DLD1 (cell line): ENCODE results near the gene ANXA6.
"Not testable (repeated sequence)": the region's sequence is repeated elsewhere in the genome, so short reads cannot be mapped to it uniquely, and the experiment has no call there.

Experiments
- in situ Hi-C: cut with HindIII; loops from 2 replicates; pipeline ENCODE4 v1.10.0; 2017; ENCODE audit warnings: low sequenced_read_pairs

ANXA6 gene

DNA sequence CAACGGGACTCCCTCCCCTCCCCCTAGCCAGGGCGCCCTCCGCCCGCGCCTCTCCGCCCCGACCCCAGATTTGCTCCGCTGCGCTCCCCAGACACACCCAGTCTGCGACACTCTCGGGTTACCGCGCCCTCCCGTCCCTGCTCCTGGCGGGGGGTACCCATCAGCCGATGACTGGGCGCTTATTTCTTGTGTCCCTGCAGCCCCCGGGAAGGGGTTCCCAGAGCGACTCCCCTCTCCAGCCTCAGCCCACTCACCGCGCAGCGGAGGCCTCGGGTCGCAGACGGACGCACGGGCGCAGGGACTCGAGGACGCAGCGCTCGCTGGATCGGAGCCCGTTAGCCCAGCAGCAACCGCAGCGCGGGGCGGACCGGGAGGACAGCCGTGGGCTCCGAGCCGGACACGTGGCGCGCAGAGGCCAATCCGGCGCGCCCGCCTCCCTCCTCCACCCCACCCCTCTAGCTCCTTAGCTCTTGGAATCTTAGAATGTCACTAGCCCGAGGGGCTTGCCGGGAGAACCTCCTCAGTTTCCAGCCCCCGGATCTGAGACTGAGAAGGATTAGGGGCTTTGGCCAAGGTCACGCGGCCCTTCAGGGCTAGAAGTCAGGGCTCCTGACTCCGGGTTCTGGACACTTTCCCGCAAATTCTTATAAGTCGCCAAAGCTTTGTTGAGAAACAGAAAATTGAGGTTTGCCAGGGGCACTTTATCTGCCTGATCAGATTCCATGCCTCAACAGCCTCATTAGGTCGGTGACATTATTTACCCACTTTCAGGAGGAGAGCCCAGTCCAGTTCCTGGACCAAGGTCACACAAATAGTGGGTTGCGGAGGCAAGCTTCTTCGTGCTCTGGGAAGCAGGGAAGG, at the start of gene ANXA6:
TSS of gene ANXA6 (minus strand) at position 354 of the 861 bp plus-strand sequence. CDS start 9,878 bp downstream, outside the sequence.
- in situ Hi-C loops, result no loop called here

DNA sequence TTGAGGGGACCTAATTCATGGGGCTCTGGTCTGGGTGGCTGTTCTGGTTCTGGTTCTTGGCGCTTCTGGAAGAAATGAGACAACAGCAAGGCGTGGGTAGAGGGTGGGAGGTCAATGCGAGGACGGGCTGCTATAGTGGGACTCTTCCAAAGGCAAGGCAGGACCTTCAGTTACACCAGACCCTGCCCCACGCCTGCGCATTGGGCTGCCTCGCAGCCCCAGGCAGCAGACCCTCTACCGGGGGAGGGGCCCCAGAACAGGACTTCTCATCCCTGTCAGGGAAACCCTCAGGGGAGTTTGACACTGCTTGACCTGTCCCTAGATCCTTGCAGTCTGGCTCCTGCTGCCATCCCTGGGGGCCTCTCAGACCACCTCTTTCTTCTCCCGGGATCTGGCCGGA, 47.8 kb upstream of the ANXA6 start:
- in situ Hi-C loops, result no loop called here

DNA sequence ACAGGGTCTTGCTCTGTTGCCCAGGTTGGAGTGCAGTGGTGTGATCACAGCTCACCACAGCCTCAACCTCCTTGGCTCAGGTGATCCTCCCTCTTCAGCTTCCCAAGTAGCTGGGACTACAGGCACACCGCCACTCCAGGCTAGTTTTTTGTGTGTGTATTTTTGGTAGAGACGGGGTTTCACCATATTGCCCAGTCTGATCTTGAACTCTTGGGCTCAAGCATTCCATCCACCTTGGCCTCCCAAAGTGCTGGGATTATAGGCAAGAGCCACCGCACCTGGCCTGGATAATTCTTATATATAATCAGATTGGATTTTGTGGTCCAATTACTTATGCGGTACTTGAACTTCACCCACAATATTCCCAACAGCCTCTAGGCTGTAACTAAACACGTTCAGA, 46.5 kb upstream of the ANXA6 start:
- in situ Hi-C loops, result no loop called here

DNA sequence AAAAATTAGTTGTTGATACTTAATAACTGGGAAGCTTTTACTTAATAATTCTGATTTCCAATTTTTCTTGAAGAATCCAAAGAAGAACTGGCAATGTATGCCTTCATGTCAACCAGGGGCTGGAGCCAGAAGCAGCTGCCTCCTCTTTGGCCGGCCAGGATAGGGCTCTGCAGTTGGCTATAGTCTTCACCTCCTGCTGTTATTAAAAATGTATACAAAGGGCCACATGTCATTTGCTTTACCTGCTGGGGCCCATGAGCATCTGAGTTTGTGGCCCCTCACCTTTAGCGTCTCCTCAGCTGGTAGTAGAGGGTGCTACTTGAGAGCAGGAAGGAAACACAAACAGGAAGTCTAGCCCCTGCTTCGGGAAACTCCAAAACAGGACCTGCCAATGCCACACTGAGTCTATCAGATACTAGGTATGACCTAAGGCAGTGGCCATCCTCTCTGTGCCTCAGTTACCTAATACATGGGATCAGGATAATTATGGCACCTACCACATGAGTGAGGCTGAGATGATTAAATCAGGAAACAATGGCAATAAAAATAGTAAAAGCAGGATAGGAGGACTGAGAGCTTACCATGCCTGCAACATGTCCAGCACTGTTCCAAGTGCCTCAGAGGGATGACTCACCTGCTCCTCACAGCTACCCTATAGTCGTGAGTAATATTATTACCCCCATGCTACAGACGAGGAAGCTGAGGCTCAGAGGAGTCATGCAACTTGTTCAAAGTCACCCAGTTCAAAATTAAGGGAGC, 45.0 kb upstream of the ANXA6 start:
- in situ Hi-C loops, result no loop called here

DNA sequence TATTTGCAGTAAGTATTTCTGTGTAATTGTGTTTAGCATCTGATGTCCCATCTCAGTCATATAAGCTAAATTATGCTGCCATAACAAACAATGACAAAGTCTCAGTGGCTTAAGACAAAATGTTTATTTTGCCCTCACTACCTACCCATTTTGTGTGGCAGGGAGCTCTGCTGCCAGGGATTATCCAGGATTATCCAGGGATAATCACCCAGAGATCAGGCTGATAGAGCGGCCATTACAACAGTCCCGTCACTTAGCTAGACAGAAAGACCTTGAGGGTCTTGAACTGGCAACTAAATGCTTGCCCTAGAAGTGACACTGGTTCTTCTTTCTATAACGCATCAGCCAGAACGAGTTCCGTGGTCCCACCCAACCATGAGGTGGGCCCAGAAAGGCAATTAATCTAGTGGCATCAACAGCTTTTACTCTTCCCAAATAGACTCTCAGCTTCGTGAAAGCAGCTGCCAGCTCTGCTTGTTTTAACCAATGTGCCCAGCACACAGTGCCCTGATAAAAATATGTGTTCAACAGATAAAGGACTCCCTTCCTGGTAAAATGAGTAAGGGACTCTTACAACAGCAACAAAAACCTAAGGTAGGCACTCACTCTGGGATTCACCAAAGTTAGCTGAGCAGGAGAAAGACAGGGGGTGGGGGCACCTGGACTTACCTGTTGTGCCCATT, 43.5 kb upstream of the ANXA6 start:
- in situ Hi-C loops, result no loop called here

DNA sequence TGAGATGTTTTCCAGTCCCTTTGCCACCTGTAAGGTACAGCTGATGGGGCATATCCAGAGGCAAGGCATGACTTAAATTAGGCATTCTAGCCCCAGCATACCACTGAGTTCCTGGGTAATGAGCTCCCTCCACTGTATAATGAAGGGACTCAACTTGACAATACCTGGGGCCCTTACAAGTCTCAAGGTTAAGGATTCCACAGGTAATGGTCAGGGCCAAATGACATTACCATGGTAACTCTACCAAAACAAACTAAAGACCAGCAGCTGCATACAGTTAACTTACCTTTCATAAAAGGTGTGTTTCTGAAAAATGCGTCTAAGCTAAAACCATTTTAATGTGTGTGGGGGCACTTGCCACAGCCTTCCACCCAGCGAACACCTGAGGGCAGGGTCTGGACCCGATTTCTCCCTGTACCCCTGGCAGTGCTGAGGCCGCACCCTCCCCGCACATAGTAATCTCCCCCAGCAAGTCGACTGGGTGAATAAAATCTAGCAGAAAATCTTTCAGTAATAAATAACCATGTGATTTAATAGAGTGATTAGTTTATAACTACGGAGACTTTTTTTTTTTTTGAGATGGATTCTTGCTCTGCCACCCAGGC, 42.1 kb upstream of the ANXA6 start:
- in situ Hi-C loops, result no loop called here

DNA sequence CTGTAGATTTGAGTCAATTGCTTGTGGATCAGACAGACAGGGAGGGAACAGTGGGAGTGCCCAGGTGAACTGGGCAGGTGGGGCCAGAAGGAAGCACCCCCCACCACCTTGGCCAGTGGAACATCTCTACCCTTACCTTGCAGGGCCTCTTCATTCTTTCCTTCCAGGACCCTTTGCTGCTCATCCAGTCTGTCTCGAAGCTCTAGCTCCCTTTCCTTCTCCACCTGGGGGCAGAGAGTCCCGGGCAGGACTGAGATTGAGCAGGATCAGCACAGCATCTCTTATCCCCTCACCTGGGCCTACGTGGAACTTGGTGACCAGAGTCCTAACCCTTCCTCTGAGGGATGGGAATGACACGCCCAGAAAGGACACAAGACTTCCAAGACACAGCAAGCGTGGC, 41.3 kb upstream of the ANXA6 start:
- in situ Hi-C loops, result no loop called here

DNA sequence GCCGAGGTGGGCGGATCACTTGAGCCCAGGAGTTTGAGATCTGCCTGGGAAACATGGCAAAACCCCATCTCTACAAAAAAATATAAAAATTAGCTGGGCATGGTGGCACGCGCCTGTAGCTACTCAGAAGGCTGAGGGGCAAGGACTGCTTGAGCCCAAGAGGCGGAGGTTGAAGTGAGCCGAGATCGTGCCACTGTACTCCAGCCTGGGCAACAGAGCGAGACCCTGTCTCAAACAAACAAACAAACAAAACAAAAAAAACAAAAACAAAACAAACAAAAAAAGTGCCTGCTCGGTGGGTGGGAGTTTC, 39.7 kb upstream of the ANXA6 start:
- in situ Hi-C loops, result not testable (repeated sequence)

DNA sequence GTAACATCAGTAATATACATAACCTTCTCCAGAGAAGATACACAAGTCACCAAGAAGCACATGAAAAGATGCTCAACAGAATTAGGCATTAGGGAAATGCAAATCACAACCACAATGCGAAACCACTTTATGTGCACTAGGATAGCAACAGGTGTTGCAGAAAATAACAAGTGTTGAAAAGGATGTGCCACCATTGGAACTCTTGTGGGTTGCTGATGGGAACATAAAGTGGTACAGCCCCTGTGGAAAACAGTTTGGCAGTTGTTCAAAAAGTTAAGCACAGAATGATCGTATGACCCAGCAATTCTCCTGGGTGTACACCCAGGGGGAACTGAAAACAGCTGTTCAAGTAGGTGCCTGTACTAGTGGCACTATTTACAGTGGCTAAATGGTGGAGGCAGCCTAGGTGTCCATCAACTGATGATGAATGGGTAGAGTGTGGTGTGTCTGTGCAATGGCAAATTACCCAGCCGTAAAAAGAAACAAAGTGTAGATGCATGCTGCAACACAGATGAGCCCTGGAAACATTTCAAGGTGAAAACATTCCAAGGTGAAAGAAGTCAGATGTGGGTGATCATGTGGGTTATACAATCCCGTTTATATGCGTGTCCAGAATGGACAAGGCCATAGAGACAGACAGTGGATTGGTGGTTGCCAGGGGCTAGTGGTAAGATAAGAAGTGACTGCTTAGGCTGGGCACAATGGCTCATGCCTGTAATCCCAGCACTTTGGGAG, 39.1 kb upstream of the ANXA6 start:
- in situ Hi-C loops, result no loop called here

DNA sequence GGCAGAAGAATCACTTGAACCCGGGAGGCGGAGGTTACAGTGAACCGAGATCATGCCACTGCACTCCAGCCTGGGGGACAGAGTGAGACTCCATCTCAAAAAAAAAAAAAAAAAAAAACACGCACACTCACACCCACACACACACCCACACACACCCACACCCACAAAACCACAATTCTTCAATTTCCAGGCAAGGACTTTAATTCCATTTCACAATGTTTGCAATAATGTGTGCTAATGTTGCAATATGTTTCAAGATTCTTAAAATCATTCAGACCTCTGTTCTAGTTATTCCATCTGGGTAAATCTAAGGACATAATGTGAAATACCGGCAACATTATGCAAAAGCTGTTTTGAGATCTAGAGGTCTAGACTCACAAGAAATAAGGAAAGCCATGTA, 38.0 kb upstream of the ANXA6 start:
- in situ Hi-C loops, result no loop called here

DNA sequence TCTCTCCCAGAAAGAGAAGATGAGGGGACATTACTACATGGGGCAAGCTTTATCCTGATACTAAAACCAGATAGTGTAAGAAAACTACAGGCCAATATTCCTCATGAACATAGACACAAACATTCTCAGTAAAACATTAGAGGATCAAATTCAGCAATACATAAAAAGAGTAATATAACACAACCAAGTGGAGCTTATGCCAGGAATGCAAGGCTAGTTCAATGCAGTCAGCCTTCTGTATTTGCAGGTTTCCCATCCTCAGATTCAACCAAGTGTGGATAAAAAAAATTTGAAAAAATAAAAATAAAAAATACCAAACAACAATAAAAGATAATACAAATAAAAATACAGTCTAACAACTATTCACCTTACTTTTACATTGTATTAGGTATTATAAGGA, 35.0 kb upstream of the ANXA6 start:
- in situ Hi-C loops, result no loop called here

DNA sequence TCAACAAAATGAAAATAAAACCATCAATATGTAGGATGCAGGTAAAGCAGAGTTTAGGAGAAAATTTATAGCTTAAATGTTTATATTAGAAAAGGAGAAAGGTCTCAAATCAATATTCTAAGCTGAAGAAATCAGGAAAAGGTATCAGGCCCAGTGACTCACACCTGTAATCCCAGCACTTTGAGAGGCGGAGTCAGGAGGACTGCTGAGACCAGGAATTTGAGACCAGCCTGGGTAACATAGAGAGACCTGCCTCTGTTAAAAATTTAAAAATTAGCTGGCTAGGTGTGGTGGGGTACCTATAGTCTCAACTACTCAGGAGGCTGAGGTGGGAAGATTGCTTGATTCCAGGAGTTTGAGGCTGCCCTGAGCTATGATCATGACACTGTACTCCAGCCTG, 34.1 kb upstream of the ANXA6 start:
- in situ Hi-C loops, result no loop called here

DNA sequence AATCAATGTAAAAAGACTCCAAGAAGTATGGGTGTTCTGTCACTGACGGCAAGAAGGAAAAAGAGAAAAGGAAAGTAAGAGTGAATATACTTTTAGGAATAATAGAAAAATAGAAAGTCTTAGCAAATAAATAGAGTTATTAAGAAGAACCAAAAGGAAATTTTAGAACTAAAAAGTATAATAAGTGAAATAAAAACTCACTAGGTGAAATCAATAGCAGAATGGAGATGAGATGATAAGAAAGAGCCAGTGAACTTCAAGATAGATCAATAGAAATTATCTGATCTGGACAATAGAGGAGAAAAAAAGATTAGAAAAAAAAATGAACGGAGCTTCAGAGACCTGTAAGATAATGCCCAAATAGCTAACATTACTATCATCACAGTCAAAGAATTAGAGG, 31.6 kb upstream of the ANXA6 start:
- in situ Hi-C loops, result no loop called here

DNA sequence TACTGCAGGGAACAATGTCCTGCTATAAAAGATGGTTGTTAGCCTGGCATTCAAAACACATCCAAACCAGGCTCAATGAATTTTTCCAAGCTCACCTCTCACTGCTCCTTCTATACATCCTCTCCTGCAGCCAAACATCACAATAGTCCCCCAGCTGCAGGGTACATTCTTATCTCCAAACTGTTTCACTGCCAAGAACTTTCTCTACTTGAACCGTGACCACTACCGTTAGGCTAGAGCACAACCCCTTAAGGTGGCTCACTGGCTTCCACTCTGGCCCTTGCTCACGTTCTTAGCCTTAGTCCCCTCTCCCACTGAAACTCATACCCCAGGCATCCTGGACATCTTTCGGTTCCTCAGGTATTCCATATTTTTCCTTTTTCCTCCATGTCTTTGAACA, 29.0 kb upstream of the ANXA6 start:
- in situ Hi-C loops, result no loop called here

DNA sequence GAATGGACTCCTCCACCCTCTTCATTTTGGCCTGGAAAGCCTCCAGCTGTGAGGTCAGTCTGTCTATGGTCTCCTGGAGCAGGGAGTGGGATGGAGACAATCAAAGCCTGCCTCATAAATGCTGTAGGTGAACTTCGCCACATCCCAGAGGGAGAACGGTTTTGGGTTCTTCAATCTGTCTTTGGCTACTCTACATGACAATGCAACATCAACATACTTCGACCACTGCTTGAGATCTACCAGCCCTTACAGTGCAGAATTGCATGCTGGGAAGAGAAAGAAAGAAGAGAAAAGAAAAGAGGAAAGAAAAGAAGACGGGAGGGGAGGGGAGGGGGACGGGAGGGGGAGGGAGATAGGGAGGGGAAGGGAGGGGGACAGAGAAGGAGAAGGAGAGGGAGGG, 28.5 kb upstream of the ANXA6 start:
- in situ Hi-C loops, result no loop called here

DNA sequence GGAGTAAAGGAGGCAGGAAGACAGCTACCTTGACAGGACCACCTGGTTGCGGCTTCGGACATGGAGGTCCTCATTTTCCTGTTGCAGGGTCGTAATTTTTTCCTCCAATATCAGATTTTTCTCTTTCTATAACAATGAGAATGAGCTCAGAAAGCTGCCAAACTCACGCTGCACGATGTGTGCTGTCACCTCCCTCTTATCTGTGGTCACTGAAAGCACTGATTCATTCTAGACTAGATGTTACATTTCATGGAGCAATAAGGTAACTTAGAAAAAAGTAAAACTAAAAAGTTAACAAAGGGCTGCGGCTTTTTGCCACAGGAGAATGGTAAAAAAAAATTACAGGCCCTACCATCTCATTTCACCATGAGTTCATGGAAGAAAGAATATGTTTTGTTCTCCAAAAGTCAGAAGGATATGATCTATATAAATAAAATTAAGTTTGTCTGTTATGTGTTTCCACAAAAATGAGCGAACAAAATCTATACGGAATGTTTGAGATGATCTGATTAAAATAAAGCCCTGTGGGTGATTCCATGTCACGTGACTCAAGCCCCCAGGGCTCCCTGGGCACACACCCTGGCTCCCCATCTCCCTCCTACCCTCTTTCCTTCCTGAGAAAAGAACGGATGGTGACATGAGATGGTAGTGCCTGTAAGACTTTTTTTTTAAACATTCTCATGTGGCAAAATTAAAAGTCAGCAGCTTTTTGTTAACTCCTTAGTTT, 26.9 kb upstream of the ANXA6 start:
- in situ Hi-C loops, result no loop called here

DNA sequence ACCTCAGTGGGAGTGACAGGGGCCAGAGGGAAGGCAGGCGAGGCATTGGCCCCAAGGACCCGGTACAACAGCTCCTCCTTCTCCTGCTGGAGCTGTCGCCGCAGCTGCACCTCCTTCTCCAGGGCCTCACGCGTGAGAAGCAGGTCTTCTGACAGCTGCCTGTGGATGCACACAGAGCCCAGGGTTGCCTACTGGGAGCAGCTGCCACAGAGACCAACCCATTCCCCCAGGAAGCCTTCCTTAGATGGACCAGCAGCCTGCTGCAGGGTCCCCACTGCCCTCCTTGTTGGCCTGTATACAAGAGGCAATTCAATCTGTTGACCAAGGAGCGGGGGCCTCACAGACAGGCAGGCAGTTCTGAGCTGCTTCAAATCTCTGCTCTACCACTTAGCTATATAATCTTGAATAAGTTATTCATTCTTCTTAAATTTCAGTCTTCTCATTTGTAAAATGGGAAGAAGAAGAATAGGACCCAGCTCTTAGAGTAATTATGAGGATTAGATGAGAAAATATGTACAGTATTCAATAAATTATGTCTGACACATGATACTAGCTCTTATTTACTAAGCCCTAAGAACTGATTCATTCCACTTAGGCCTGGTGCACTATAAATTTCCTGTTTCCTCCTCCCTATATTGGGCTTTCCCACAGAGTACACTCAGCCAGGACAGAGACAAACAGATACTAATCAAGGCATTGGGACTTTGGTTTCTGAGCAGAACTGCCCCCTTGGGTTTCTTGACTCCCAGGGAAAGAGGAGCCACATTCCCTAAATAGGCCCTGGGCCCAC, 26.1 kb upstream of the ANXA6 start:
- in situ Hi-C loops, result no loop called here

DNA sequence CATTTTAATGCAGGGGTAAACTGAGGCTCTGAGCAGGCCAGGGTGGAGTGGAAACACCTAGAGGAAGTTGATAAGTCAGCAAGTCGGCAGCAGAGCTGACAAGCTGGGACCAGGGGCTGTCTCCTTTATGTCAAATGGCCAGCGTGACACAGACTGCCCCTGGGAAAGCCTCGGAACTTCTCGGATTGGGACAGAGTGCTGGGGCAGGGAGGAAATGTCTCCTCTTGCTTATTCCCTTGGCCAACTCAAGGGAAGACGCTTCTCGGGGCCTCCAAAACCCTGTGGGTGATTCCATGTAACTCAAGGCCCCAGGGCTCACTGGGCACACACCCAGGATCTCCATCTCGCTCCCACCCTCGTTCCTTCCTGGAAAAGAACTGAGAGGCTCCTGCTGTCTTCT, 25.4 kb upstream of the ANXA6 start:
- in situ Hi-C loops, result no loop called here

DNA sequence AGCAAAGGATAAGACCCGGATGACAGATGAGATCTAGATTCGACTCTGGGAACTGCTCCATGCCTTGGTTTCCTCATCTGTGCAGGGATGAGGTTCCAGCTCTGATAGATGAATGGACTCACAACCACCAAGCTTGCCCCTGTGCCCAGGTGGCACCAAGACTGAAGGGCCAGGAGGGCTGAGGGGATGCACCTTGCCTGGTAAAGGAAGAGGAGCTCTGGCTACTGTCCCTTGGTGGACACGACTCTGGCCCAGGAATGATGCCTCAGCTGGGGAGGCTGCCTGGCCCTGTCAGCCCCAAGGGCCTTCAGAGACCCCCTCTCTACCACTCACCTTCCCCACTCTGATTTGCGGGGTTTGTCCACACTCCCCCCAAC, 24.9 kb upstream of the ANXA6 start:
- in situ Hi-C loops, result no loop called here
